ENCODE results near the gene CD3E.
"Not testable (repeated sequence)": the region's sequence is repeated elsewhere in the genome, so short reads cannot be mapped to it uniquely, and the experiment has no call there.

The CD3E gene

DNA sequence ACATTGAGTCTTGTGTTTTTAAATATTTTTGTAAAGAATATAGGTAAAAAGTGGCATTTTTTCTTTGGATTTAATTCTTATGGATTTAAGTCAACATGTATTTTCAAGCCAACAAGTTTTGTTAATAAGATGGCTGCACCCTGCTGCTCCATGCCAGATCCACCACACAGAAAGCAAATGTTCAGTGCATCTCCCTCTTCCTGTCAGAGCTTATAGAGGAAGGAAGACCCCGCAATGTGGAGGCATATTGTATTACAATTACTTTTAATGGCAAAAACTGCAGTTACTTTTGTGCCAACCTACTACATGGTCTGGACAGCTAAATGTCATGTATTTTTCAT, 333 bp upstream of the CD3E start:
- Mint-ChIP-seq H3K4me1 (ENCODE audit: low read depth) (no peaks in the 10 kb centered on the region), H3K27ac (no peak overlapping the region), H3K36me3 (ENCODE audit: low read depth) (no peaks in the 10 kb centered on the region), H3K9me3 (no peaks in the 10 kb centered on the region), H3K4me3 (no peak overlapping the region), H3K27me3 (peaks cover 13% of the 10 kb centered on the region)
- intact Hi-C loops (cut with micrococcal nuclease), result no loop called here

DNA sequence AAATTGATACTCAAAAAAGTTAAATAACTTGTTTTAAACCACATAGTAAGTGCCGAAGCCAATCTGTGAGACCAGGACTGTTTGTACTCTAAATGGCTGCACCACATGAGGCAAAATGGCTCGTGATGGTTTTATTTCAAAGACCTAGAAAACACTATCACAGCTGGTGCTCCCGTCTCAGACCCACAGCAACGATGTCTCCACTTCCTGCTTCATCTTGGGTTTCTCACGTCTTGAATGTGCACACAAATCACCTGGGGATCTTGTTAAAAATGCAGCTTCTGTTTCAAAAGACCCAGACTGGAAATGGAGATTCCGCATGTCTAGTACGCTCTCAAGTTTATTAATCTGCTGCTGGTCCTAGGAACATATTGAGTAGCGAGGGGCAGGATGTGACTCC, 1.2 kb downstream of the CD3E start:
- H3K4me1 Mint-ChIP-seq (ENCODE audit: low read depth), result no peaks in the 10 kb centered on the region
- H3K4me3 Mint-ChIP-seq, result no peak overlapping the region
- no peaks in the 10 kb centered on the region for H3K9me3 Mint-ChIP-seq
- peaks cover 13% of the 10 kb centered on the region for H3K27me3 Mint-ChIP-seq
- no peaks in the 10 kb centered on the region for H3K36me3 Mint-ChIP-seq (ENCODE audit: low read depth)
- H3K27ac Mint-ChIP-seq, result no peak overlapping the region
- intact Hi-C loops (cut with micrococcal nuclease), result no loop called here

DNA sequence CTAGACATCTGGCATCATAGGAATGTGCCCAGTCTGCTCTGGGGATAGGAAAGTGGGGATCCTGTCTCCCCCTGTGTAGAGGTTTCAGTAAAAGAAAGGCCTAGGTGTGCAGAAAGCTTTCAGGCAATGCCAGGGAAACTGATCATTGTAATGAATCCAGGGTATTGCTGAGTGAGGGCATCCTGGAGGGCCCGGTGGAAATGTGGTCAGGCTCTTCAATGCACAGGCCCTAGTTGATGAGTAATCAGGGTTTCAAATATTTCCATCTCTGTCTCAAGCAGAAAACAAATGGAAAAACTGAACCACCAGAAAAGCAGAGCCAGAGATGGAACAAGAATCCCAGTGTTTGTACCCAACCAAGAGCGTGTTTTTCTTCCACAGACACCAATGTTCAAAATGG, 2.0 kb downstream of the CD3E start:
- Mint-ChIP-seq H3K36me3 (ENCODE audit: low read depth) (no peaks in the 10 kb centered on the region), H3K4me1 (ENCODE audit: low read depth) (no peaks in the 10 kb centered on the region), H3K4me3 (no peak overlapping the region), H3K27me3 (peaks cover 13% of the 10 kb centered on the region), H3K27ac (no peak overlapping the region), H3K9me3 (no peaks in the 10 kb centered on the region)
- intact Hi-C loops (cut with micrococcal nuclease), result no loop called here

DNA sequence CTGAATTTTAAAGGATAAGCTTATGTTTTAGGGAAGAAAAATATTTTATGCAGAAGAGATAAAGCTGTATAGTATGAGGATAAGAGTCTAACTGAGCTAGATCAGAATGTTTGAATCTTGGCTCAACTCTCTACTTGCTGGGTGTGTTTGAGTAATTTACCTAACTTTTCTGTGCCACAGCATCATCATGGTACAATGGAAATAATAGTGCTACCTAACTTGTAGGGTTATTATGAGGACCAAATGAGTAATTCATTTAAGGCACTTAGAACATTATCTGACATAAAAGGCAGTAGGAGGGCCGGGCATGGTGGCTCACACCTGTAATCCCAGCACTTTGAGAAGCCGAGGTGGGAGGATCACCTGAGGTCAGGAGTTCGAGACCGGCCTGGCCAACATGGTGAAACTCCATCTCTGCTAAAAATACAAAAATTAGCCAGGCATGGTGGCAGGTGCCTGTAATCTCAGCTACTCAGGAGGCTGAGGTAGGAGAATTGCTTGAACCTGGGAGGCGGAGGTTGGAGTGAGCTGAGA, 4.5 kb downstream of the CD3E start:
- H3K4me1 Mint-ChIP-seq (ENCODE audit: low read depth); H3K36me3 Mint-ChIP-seq (ENCODE audit: low read depth); H3K4me3 Mint-ChIP-seq; H3K27ac Mint-ChIP-seq; H3K9me3 Mint-ChIP-seq; intact Hi-C loops (cut with micrococcal nuclease): not testable (repeated sequence)
- H3K27me3 Mint-ChIP-seq, result peaks cover 11% of the 10 kb centered on the region

DNA sequence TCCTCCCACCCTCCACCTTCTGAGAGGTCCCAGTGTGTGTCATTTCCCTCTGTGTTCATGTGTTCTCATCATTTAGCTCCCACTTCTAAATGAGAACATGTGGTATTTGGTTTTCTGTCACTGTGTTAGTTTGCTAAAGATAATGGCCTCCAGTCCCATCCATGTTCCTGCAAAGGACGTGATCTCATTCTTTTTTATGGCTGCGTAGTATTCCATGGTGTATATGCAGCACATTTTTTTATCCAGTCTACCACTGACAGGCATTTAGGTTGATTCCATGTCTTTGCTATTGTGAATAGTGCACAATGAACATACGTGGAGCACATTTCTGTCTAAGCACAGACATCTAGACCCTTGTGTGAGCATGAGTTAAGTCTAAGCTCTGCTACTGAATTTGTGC, 5.7 kb downstream of the CD3E start:
- Mint-ChIP-seq H3K4me3 (no peak overlapping the region), H3K27me3 (peaks cover 10% of the 10 kb centered on the region), H3K27ac (no peak overlapping the region), H3K9me3 (no peaks in the 10 kb centered on the region), H3K4me1 (ENCODE audit: low read depth) (peaks cover 3% of the 10 kb centered on the region), H3K36me3 (ENCODE audit: low read depth) (no peaks in the 10 kb centered on the region)
- intact Hi-C loops (cut with micrococcal nuclease), result no loop called here

DNA sequence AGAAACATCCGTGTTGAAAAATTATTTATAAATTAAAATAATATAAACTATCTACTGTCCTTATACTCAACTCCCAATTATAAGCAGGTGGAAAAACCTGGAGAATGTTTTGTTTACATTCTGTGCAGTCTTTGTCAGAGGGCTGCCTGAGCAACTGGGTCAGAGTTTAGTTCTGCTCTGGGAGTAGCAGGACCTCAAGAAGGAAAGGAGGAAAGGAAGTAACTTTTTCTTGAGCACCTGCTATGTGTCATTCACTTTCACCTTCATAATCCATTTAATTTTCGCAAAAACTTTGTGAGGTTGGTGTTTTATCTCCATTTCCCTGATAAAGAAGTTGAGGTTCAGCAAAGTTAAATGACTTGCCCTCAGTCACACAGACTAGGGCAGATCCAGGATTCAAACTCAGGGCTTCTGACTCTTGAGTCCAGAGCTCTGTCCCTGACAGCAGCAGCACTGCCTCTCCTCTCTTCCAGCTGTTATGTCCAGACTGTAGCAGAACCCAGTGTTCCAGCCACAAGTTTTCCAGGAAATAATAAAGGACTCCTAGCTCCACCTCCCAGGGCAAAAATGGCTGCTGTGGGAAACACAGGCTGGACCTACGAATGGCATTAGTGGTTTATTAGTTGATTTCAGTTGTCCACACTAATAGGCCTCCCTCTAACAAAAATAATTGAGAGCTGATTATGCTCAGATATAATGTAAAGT, 6.4 kb downstream of the CD3E start:
- Mint-ChIP-seq H3K4me1 (ENCODE audit: low read depth) (peaks cover 9% of the 10 kb centered on the region), H3K27me3 (peaks cover 10% of the 10 kb centered on the region), H3K9me3 (no peaks in the 10 kb centered on the region), H3K36me3 (ENCODE audit: low read depth) (no peaks in the 10 kb centered on the region), H3K4me3 (no peak overlapping the region), H3K27ac (no peak overlapping the region)
- intact Hi-C loops (cut with micrococcal nuclease), result no loop called here

DNA sequence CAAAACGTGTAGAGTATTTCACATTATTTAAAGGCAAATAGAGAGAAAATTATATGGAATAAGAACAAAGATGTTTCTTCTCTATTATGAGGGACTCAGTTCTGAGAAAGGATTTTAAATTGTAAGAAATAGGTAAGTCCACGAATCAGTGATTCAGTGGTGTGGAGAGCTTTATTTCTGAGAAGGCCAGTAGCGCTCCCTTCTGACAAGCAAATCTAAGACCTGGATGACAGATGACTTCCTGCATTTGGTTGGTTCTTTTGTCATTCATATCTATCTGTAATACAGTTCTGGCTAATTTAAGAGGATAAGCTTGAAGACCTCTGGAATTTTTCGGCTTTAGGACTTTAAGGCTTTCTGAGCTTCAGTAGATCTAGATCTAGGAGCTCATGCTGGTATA, 7.0 kb downstream of the CD3E start:
- Mint-ChIP-seq H3K36me3 (ENCODE audit: low read depth) (no peaks in the 10 kb centered on the region), H3K27ac (no peak overlapping the region), H3K9me3 (no peaks in the 10 kb centered on the region), H3K27me3 (peaks cover 10% of the 10 kb centered on the region), H3K4me1 (ENCODE audit: low read depth) (peaks cover 15% of the 10 kb centered on the region), H3K4me3 (no peak overlapping the region)
- intact Hi-C loops (cut with micrococcal nuclease), result no loop called here

DNA sequence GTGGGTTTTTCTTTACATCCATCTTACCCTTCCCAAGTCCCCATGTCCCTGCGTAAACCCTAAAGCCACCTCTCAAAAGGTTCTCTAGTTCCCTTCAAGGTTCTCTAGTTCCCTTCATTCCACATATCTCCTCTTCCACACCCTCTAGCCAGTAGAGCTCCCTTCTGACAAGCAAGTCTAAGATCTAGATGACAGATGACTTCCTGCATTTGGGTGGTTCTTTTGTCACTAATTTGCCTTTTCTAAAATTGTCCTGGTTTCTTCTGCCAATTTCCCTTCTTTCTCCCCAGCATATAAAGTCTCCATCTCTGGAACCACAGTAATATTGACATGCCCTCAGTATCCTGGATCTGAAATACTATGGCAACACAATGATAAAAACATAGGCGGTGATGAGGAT, 7.8 kb downstream of the CD3E start:
- Mint-ChIP-seq H3K4me1 (ENCODE audit: low read depth) (peaks cover 23% of the 10 kb centered on the region), H3K9me3 (no peaks in the 10 kb centered on the region), H3K27ac (peak overlapping the region; percentile 24), H3K36me3 (ENCODE audit: low read depth) (no peaks in the 10 kb centered on the region), H3K4me3 (no peak overlapping the region), H3K27me3 (peaks cover 10% of the 10 kb centered on the region)
- intact Hi-C loops (cut with micrococcal nuclease), result no loop called here

DNA sequence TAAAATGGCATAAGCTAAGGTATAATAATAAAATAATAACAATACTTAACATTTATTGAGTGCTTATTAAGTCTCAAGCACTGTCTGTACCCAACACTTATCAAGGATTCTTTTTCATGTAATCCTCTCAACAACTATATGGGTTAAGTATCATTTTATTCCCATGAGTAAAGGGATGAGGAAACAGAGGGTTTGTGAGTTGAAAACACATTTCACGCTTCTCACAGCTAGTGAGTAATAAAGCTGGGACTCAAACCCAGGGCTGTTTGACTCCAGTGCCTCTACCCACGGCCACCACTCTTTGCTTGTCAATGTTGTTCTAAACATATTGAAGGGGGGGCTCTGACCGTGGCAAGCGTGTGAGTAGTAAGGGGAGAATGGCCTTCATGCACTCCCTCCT, 8.7 kb downstream of the CD3E start:
- Mint-ChIP-seq H3K27ac (no peak overlapping the region), H3K4me3 (no peak overlapping the region), H3K4me1 (ENCODE audit: low read depth) (peaks cover 28% of the 10 kb centered on the region), H3K27me3 (peaks cover 10% of the 10 kb centered on the region), H3K9me3 (no peaks in the 10 kb centered on the region), H3K36me3 (ENCODE audit: low read depth) (no peaks in the 10 kb centered on the region)
- intact Hi-C loops (cut with micrococcal nuclease), result no loop called here

DNA sequence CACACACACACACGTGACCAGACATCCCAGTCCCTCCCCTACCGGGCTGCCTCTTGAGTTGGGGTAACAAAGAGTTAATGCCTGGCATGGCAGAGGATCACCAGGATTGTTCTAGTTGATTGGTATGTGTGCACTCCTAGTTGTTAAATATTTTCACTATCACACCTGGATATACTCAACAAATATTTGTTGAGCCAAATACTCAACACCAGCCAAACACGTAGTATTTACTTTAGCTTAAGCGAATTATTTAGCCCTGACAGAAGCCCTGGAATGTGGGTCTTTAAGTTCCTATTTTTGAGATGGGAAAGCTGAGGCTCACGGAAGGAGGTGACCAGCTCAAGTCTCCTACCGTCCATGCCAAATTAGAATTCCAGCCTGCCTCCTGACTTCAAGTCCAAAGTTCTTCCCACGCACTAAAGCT, 10.5 kb downstream of the CD3E start:
- Mint-ChIP-seq H3K36me3 (ENCODE audit: low read depth) (no peaks in the 10 kb centered on the region), H3K4me1 (ENCODE audit: low read depth) (peaks cover 46% of the 10 kb centered on the region), H3K4me3 (no peak overlapping the region), H3K27me3 (peaks cover 10% of the 10 kb centered on the region), H3K9me3 (no peaks in the 10 kb centered on the region), H3K27ac (peak overlapping the region; percentile 32)
- intact Hi-C loops (cut with micrococcal nuclease), result no loop called here

DNA sequence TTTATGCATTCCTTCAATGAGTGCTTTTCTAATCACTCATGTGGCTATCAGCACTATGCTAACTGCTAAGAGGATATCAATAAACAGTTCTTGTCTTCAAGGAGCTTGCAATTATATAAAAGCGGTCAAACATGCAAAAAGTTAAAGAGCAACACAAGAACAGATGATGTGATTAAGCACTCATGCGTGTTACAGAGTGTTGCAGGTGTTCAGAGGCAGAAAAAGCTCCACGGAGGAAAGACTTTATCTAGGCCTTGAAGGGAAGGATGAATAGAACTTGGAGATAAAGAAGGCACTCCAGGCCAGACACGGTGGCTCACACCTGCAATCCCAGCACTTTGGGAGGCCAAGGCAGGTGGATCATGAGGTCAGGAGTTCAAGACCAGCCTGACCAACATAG, 13.6 kb downstream of the CD3E start:
- H3K36me3 Mint-ChIP-seq (ENCODE audit: low read depth), result no peaks in the 10 kb centered on the region
- intact Hi-C loops (cut with micrococcal nuclease), result no loop called here
- no peak overlapping the region for H3K4me3 Mint-ChIP-seq
- no peaks in the 10 kb centered on the region for H3K9me3 Mint-ChIP-seq
- peaks cover 67% of the 10 kb centered on the region for H3K4me1 Mint-ChIP-seq (ENCODE audit: low read depth)
- peaks cover 6% of the 10 kb centered on the region for H3K27me3 Mint-ChIP-seq
- H3K27ac Mint-ChIP-seq, result peak overlapping the region; percentile 76

DNA sequence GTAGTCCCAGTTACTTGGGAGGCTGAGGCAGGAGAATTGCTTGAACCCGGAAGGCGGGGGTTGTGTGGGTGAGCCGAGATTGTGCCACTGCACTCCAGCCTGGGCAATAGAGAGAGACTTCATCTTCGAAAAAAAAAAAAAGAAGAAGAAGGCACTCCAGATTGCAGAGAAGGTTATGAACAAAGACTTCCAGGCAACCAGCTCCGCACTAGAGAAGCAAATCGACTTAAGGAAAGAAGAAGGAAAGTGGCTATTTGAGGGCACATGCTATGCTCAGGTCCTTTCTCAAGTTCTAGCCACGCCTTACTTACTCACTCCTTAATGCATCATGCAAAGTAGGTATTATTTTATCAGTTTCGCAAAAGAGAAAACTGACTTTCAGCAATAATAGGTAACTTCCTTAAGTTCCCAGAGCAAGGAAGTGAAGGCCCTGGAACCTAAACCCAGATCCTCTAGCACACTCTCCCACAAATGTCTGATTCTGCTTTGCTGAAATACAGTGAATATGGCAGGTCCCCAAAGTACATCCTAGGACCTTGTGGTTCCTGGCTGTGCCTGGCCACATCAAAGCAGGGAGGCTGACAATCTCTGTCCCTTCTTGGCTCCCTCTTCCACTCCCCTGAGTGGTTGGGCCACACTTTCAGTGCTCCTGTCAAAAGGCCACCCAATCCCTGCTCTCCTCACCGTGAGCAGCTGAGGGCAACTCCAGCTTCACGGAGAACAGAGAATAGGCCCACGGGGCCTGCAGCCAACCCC, 14.2 kb downstream of the CD3E start:
- Mint-ChIP-seq H3K27me3 (peaks cover 4% of the 10 kb centered on the region), H3K9me3 (no peaks in the 10 kb centered on the region), H3K4me3 (peak overlapping the region; percentile 1), H3K36me3 (ENCODE audit: low read depth) (no peaks in the 10 kb centered on the region), H3K27ac (peak overlapping the region; percentile 76), H3K4me1 (ENCODE audit: low read depth) (peaks cover 67% of the 10 kb centered on the region)
- intact Hi-C loops (cut with micrococcal nuclease), result no loop called here

DNA sequence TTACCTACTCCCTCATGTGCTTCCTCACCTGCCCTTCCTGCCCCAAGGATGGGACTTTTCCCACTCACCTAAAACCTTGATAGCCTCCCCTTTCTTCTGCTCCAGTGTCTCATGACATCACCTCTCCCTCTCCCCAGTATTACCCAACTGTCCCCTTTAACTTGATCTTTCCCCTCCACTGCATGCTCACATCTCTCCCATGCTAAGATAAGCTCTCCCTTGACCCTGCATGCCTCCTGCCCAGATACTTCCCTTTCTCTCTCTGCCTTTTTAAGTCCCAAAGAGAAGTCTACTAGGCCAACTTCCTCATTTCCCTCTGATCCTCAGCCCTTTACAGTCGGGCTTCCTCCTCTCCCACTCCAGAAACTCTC, 14.8 kb downstream of the CD3E start:
- Mint-ChIP-seq H3K27ac (peak overlapping the region; percentile 76), H3K4me1 (ENCODE audit: low read depth) (peaks cover 67% of the 10 kb centered on the region), H3K36me3 (ENCODE audit: low read depth) (no peaks in the 10 kb centered on the region), H3K9me3 (no peaks in the 10 kb centered on the region), H3K4me3 (peak overlapping the region; percentile 10), H3K27me3 (no peaks in the 10 kb centered on the region)
- intact Hi-C loops (cut with micrococcal nuclease), result no loop called here

DNA sequence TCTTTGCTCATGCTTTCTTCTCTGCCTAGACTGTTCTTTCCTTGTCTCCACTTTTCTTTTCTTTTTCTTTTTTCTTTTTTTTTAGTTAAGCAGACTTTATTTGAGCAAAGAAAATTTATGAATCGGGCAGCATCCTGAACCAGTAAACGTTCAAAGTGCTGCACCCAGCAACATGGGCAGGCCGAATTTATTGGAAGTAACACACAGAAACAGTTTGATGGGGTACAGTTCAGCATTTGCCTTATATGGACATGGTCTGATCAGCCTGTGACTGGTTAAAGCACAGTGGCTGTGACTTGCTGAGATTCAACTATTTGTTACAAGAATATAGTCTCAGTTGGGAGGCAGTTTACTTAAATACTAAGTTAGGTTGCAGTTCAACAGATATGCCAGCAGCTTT, 16.0 kb downstream of the CD3E start:
- no peaks in the 10 kb centered on the region for H3K9me3 Mint-ChIP-seq
- intact Hi-C loops (cut with micrococcal nuclease), result no loop called here
- no peaks in the 10 kb centered on the region for H3K36me3 Mint-ChIP-seq (ENCODE audit: low read depth)
- no peaks in the 10 kb centered on the region for H3K27me3 Mint-ChIP-seq
- H3K4me1 Mint-ChIP-seq (ENCODE audit: low read depth), result peaks cover 62% of the 10 kb centered on the region
- no peak overlapping the region for H3K4me3 Mint-ChIP-seq
- H3K27ac Mint-ChIP-seq, result peak overlapping the region; percentile 76

Data from dendritic cell treated with granulocyte-macrophage colony-stimulating factor and Interleukin-4, amounts not matched to agents 40 ng/mL and 50 ng/mL, for 4 days (primary cell).